Breast epithelium (tissue), 3 donors: ENCODE measurements around the gene GLRA3.

Experiments used
- CTCF ChIP-seq, 3 donors: fragments of 450-650 bp; IDR thresholded peaks; one replicate each; pipeline ENCODE4 v1.5.1; 2016 to 2017; ENCODE audit warnings: antibody characterized with exemption in 3 of 3, mild to moderate bottlenecking in 3 of 3, moderate library complexity in 3 of 3
- POLR2A ChIP-seq: fragments of 450-650 bp; IDR thresholded peaks from one replicate; pipeline ENCODE4 v1.6.1; 2016; ENCODE audit warnings: antibody characterized with exemption, mild to moderate bottlenecking, moderate library complexity
- POLR2AphosphoS5 ChIP-seq, 3 donors: sonication (generic); formaldehyde crosslinking; IDR thresholded peaks; one replicate each; pipeline ENCODE4 v1.6.1; 2017; ENCODE audit warnings: antibody characterized with exemption in 3 of 3

- no peak for TF ChIP-seq CTCF (IDR thresholded peaks at IDR 0.05)
- TF ChIP-seq POLR2A, result no peak
- no peak for TF ChIP-seq POLR2AphosphoS5 (IDR thresholded peaks at IDR 0.05)
These were observed 212.4 kb downstream of the GLRA3 start for GRCh38 chr4:174616661-174617060.
